AG09309 (cell line): ENCODE data around the gene UCP2.
"Not testable (repeated sequence)": the region's sequence is repeated elsewhere in the genome, so short reads cannot be mapped to it uniquely, and the experiment has no call there.

Source experiments
- DNase-seq: peaks from one replicate; pipeline ENCODE4 v3.0.0-alpha.2; 2010; ENCODE audit warnings: low read depth
- H3K4me3 ChIP-seq: 2 replicates; pipeline ENCODE4 v1.5.1; 2011; ENCODE audit warnings: mild to moderate bottlenecking, low read depth, low read length, moderate library complexity; ENCODE audit not compliant: control insufficient read depth
- CTCF ChIP-seq: IDR thresholded peaks from 2 replicates; pipeline ENCODE4 v1.5.1; 2011; ENCODE audit warnings: mild to moderate bottlenecking, low read depth, low read length, inconsistent platforms; ENCODE audit not compliant: insufficient read depth, control insufficient read depth; ENCODE audit errors: missing control alignments

Gene UCP2

GRCh38 chr11:73995247-73995646 lies 12.6 kb upstream of the UCP2 start:
- DNase-seq = no peak
- TF ChIP-seq CTCF = no peak
- no peak overlapping the region for H3K4me3 ChIP-seq

GRCh38 chr11:73991471-73992006 lies 8.9 kb upstream of the UCP2 start:
- no peak overlapping the region for H3K4me3 ChIP-seq
- DNase-seq = no peak
- TF ChIP-seq CTCF = no peak

GRCh38 chr11:73990730-73991129 lies 8.1 kb upstream of the UCP2 start:
- no peak overlapping the region for H3K4me3 ChIP-seq
- no peak for TF ChIP-seq CTCF
- no peak for DNase-seq

GRCh38 chr11:73989156-73989555 lies 6.5 kb upstream of the UCP2 start:
- no peak overlapping the region for H3K4me3 ChIP-seq
- DNase-seq = no peak
- peak; percentile 42 for TF ChIP-seq CTCF

GRCh38 chr11:73988227-73988626 lies 5.6 kb upstream of the UCP2 start:
- no peak overlapping the region for H3K4me3 ChIP-seq
- TF ChIP-seq CTCF = no peak
- no peak for DNase-seq

GRCh38 chr11:73985661-73986060 lies 3.0 kb upstream of the UCP2 start:
- not testable (repeated sequence) for H3K4me3 ChIP-seq, DNase-seq

GRCh38 chr11:73983741-73984538 lies 1.3 kb upstream of the UCP2 start:
- H3K4me3 ChIP-seq = peak overlapping the region; percentile 65
- DNase-seq = no peak
- no peak for TF ChIP-seq CTCF
